Vagina (tissue), 2 donors: ENCODE measurements around the gene PARD6B.

Experiments
- POLR2A ChIP-seq, 2 donors: fragments of 450-650 bp; IDR thresholded peaks; one replicate each; pipeline ENCODE4 v1.6.1; 2017; ENCODE audit warnings: antibody characterized with exemption in 2 of 2, mild to moderate bottlenecking in 2 of 2, moderate library complexity in 2 of 2
- POLR2AphosphoS5 ChIP-seq, 2 donors: sonication (generic); formaldehyde crosslinking; IDR thresholded peaks; one replicate each; pipeline ENCODE4 v1.9.0; 2017; ENCODE audit warnings: antibody characterized with exemption in 2 of 2, mild to moderate bottlenecking in 2 of 2, low read depth in 1 of 2; ENCODE audit not compliant: insufficient read depth in 1 of 2
- TF ChIP-seq, protein P1 (sequence below), 3 experiments: fragments of 450-650 bp in 2 of 3; fragments of 200-600 bp in 1 of 3; sonication (generic) in 1 of 3; IDR thresholded peaks; one replicate each; pipeline ENCODE4 v1.5.1; 2017 to 2019; ENCODE audit warnings: antibody characterized with exemption in 3 of 3, mild to moderate bottlenecking in 2 of 3, moderate library complexity in 2 of 3

DNA sequence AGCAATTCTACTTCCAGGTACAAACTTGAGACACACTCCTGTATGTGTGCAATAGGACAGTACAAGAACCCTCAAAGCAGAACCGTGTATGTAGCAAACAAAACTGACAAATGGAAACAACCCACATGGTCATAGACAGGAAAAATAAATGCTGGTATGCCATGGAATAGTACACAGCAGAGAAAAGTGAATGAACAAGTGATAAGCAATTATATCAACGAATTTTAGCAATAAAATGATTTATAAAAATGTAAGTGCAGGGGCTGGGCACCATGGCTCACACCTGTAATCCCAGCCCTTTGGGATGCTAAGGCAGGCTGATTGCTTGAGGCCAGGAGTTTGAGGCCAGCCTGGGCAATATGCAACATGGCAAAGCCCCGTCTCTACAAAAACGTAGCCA is 49.3 kb upstream of the PARD6B start:
- TF ChIP-seq POLR2A (IDR thresholded peaks at IDR 0.05): no peak
- TF ChIP-seq POLR2AphosphoS5 (IDR thresholded peaks at IDR 0.05; ENCODE audit: insufficient read depth in 1 of 2, low read depth in 1 of 2): no peak
- TF ChIP-seq, protein P1, sequence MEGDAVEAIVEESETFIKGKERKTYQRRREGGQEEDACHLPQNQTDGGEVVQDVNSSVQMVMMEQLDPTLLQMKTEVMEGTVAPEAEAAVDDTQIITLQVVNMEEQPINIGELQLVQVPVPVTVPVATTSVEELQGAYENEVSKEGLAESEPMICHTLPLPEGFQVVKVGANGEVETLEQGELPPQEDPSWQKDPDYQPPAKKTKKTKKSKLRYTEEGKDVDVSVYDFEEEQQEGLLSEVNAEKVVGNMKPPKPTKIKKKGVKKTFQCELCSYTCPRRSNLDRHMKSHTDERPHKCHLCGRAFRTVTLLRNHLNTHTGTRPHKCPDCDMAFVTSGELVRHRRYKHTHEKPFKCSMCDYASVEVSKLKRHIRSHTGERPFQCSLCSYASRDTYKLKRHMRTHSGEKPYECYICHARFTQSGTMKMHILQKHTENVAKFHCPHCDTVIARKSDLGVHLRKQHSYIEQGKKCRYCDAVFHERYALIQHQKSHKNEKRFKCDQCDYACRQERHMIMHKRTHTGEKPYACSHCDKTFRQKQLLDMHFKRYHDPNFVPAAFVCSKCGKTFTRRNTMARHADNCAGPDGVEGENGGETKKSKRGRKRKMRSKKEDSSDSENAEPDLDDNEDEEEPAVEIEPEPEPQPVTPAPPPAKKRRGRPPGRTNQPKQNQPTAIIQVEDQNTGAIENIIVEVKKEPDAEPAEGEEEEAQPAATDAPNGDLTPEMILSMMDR (IDR thresholded peaks at IDR 0.05): no peak
